GM21529 (cell line): Measurements from ENCODE around the gene IFIT2.

Source experiments
- ATAC-seq: cut with Tn5 transposase; IDR thresholded peaks from one replicate; pipeline ENCODE4 v1.9.1; 2021; ENCODE audit not compliant: unreplicated experiment

IFIT2 gene

GRCh38 chr10:89338713-89339112 is 36.9 kb downstream of the IFIT2 start:
- no peak for ATAC-seq

GRCh38 chr10:89339875-89340274 is 38.0 kb downstream of the IFIT2 start:
- no peak for ATAC-seq

- no peak for ATAC-seq
Observed at GRCh38 chr10:89341649-89342048, 39.8 kb downstream of the IFIT2 start.

GRCh38 chr10:89342206-89342958 is 40.5 kb downstream of the IFIT2 start:
- no peak for ATAC-seq

- ATAC-seq, result no peak
Observed at GRCh38 chr10:89343089-89343767, 41.4 kb downstream of the IFIT2 start.

- no peak for ATAC-seq
Observed at GRCh38 chr10:89344156-89344555, 42.3 kb downstream of the IFIT2 start.

- ATAC-seq, result no peak
Observed at GRCh38 chr10:89345367-89346000, 43.6 kb downstream of the IFIT2 start.

GRCh38 chr10:89346405-89347254 is 44.8 kb downstream of the IFIT2 start:
- no peak for ATAC-seq

GRCh38 chr10:89347701-89348457 is 46.0 kb downstream of the IFIT2 start:
- ATAC-seq, result no peak

GRCh38 chr10:89348481-89348880 is 46.6 kb downstream of the IFIT2 start:
- ATAC-seq, result no peak

- no peak for ATAC-seq
Observed at GRCh38 chr10:89348975-89349374, 47.1 kb downstream of the IFIT2 start.

GRCh38 chr10:89350631-89351315 is 48.9 kb downstream of the IFIT2 start:
- ATAC-seq, result peak; percentile 40

- peak; percentile 85 for ATAC-seq
Observed at GRCh38 chr10:89351412-89351779, 49.5 kb downstream of the IFIT2 start.

- peak; percentile 47 for ATAC-seq
Observed at GRCh38 chr10:89351780-89352597, 50.1 kb downstream of the IFIT2 start.

GRCh38 chr10:89352802-89353201 is 51.0 kb downstream of the IFIT2 start:
- ATAC-seq, result no peak

- ATAC-seq, result no peak
Observed at GRCh38 chr10:89355394-89355931, 53.6 kb downstream of the IFIT2 start.

GRCh38 chr10:89357096-89357495 is 55.2 kb downstream of the IFIT2 start:
- ATAC-seq, result no peak

GRCh38 chr10:89357975-89358374 is 56.1 kb downstream of the IFIT2 start:
- no peak for ATAC-seq
